Testis (tissue), 2 donors: ENCODE results near the gene ANO1.

Experiments used
- POLR2A ChIP-seq: fragments of 450-650 bp; IDR thresholded peaks from one replicate; pipeline ENCODE4 v1.6.1; 2017; ENCODE audit warnings: antibody characterized with exemption, mild to moderate bottlenecking, moderate library complexity
- TF ChIP-seq, protein P1 (sequence below), 3 experiments: fragments of 450-650 bp in 2 of 3; fragments of 200-600 bp in 1 of 3; sonication (generic) in 1 of 3; IDR thresholded peaks; one replicate each; pipeline ENCODE4 v1.5.1; 2016 to 2019; ENCODE audit warnings: antibody characterized with exemption in 3 of 3, mild to moderate bottlenecking in 2 of 3, moderate library complexity in 1 of 3

GRCh38 chr11:70130636-70131035, 52.5 kb downstream of the ANO1 start:
- TF ChIP-seq, protein P1, sequence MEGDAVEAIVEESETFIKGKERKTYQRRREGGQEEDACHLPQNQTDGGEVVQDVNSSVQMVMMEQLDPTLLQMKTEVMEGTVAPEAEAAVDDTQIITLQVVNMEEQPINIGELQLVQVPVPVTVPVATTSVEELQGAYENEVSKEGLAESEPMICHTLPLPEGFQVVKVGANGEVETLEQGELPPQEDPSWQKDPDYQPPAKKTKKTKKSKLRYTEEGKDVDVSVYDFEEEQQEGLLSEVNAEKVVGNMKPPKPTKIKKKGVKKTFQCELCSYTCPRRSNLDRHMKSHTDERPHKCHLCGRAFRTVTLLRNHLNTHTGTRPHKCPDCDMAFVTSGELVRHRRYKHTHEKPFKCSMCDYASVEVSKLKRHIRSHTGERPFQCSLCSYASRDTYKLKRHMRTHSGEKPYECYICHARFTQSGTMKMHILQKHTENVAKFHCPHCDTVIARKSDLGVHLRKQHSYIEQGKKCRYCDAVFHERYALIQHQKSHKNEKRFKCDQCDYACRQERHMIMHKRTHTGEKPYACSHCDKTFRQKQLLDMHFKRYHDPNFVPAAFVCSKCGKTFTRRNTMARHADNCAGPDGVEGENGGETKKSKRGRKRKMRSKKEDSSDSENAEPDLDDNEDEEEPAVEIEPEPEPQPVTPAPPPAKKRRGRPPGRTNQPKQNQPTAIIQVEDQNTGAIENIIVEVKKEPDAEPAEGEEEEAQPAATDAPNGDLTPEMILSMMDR (IDR thresholded peaks at IDR 0.05): no peak
- TF ChIP-seq POLR2A: no peak
